ENCODE results near the gene EEFSEC. TPM values are rescaled to one million over a fixed set of nuclear protein-coding genes. Genes with fewer than 3 reads are reported as not detected.

The EEFSEC gene
- total and polyA plus RNA-seq, 2 experiments from 2014 or later, result 26.7 to 47.9 TPM

DNA sequence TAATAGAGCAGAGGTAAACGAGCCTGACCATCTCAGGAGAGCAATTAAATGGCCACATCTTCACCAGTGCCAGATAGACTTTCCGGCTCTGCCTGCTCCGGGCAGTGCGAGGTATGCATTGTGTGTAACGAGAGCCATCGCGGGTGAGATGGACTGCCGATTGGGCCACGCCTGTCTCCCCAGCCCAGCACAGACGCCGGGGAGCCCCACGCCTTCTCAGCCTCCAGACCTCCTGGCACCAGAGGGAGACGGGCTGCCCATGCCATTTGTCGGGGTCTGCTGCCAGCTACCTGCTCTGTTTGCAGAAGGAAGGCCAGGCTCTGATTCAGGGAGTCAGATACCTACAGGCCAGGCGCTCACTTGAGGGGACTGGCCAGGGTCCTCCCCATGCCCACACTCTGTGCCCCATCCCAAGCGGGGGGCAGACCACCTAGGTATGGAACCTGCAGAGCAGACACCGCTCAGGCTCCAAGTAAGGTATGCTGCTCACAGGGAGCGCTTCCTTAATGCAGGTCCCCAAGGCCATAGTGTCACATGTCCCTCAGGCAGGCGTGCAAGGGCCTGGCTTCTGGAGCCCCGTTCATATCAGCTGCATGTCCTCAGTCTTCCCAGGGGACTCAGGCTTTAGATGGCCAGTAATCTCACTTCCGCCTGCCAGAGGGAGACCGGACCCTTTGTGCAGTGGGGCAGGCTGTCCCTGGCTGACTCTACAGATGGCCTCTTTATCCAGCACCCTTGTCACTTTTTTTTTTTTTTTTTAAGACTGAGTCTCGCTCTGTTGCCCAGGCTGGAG, 251.2 kb downstream of the EEFSEC start:
- Histone ChIP-seq H3K27me3 (no peaks in the 10 kb centered on the region), H3K36me3 (no peaks in the 10 kb centered on the region), H3K9me3 (ENCODE audit: low read depth) (no peaks in the 10 kb centered on the region), H3K27ac (no peak overlapping the region), H3K4me1 (ENCODE audit: low read depth) (peaks cover 32% of the 10 kb centered on the region), H3K4me3 (no peak overlapping the region)
- TF ChIP-seq, protein P1, sequence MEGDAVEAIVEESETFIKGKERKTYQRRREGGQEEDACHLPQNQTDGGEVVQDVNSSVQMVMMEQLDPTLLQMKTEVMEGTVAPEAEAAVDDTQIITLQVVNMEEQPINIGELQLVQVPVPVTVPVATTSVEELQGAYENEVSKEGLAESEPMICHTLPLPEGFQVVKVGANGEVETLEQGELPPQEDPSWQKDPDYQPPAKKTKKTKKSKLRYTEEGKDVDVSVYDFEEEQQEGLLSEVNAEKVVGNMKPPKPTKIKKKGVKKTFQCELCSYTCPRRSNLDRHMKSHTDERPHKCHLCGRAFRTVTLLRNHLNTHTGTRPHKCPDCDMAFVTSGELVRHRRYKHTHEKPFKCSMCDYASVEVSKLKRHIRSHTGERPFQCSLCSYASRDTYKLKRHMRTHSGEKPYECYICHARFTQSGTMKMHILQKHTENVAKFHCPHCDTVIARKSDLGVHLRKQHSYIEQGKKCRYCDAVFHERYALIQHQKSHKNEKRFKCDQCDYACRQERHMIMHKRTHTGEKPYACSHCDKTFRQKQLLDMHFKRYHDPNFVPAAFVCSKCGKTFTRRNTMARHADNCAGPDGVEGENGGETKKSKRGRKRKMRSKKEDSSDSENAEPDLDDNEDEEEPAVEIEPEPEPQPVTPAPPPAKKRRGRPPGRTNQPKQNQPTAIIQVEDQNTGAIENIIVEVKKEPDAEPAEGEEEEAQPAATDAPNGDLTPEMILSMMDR (IDR thresholded peaks at IDR 0.05; ENCODE audit: low read depth, low read length), result no peak
- DNase-seq (ENCODE audit: low read depth in 1 of 2, low spot score in 1 of 2), result no peak

DNA sequence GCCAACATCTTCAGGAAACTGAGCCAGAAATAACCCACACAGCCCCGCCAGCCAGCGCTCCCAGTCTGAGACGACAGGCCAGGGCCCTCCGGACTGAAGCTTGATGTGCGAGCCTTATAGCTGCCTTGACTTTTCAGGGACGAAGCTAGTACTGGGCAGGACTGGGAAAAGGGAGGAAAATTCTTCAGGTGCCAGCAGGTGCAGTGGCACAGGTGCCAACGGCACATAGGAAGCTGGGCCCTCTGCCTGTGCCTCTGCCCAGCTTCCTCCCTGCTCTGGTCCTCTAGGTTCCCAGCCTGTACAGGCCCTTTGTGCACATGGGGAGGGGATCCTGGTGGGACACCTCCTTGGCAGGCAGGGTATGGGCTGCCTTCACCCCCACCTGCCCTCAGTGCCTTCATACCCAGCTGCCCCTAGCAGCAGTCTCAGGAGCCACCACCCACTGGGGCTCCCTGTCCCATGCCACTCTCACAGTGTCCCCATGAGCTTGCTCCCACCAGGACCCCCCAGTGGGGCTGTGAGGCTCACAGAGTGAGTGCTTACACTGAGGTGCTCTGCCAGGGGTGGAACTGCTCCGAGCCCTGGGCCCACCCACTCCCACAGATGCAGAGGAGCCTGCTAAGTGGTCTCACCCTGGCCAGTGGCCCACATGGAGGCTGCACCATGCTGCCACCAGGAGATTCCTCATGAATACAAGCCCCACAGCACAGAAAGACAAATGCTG, 252.4 kb downstream of the EEFSEC start:
- H3K4me1 ChIP-seq (ENCODE audit: low read depth), result peaks cover 26% of the 10 kb centered on the region
- no peaks in the 10 kb centered on the region for H3K9me3 ChIP-seq (ENCODE audit: low read depth)
- H3K27me3 ChIP-seq, result no peaks in the 10 kb centered on the region
- DNase-seq (ENCODE audit: low read depth in 1 of 2, low spot score in 1 of 2), result no peak
- TF ChIP-seq, protein P1 (IDR thresholded peaks at IDR 0.05; ENCODE audit: low read depth, low read length), result no peak
- no peak overlapping the region for H3K4me3 ChIP-seq
- no peak overlapping the region for H3K27ac ChIP-seq
- H3K36me3 ChIP-seq, result no peaks in the 10 kb centered on the region

DNA sequence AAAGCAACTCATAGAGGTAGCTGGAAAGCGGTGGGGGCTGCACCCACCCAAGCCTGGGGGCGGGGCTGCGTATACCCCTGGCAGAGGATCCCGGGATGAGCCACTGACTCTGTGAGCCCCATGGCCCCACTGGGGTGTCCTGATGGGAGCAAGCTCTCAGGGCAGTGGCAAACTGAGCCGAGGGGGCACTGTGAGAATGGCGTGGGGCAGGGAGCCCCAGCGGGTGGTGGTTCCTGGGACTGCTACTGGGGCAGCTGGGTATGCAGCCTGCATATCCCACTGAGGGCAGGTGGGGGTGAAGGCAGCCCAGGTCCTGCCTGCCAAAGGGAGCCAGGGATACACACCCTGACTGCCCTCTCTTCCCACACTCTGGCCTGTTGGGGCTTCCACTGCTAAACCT, 254.0 kb downstream of the EEFSEC start:
- Histone ChIP-seq H3K4me1 (ENCODE audit: low read depth) (peaks cover 31% of the 10 kb centered on the region), H3K9me3 (ENCODE audit: low read depth) (no peaks in the 10 kb centered on the region), H3K27me3 (no peaks in the 10 kb centered on the region), H3K36me3 (no peaks in the 10 kb centered on the region), H3K4me3 (no peak overlapping the region), H3K27ac (no peak overlapping the region)
- TF ChIP-seq, protein P1 (IDR thresholded peaks at IDR 0.05; ENCODE audit: low read depth, low read length), result no peak
- no peak for DNase-seq (ENCODE audit: low read depth in 1 of 2, low spot score in 1 of 2)

- Histone ChIP-seq H3K4me3 (no peak overlapping the region), H3K27me3 (no peaks in the 10 kb centered on the region), H3K4me1 (ENCODE audit: low read depth) (peaks cover 31% of the 10 kb centered on the region), H3K27ac (no peak overlapping the region), H3K9me3 (ENCODE audit: low read depth) (no peaks in the 10 kb centered on the region), H3K36me3 (no peaks in the 10 kb centered on the region)
- no peak for DNase-seq (ENCODE audit: low read depth in 1 of 2, low spot score in 1 of 2)
- TF ChIP-seq, protein P1 (IDR thresholded peaks at IDR 0.05; ENCODE audit: low read depth, low read length), result no peak
Observed at GRCh38 chr3:128408012-128408692, 254.9 kb downstream of the EEFSEC start.

- H3K4me1 ChIP-seq (ENCODE audit: low read depth), result peaks cover 30% of the 10 kb centered on the region
- TF ChIP-seq, protein P1 (IDR thresholded peaks at IDR 0.05; ENCODE audit: low read depth, low read length), result no peak
- H3K9me3 ChIP-seq (ENCODE audit: low read depth), result no peaks in the 10 kb centered on the region
- H3K27me3 ChIP-seq, result no peaks in the 10 kb centered on the region
- H3K36me3 ChIP-seq, result no peaks in the 10 kb centered on the region
- no peak overlapping the region for H3K27ac ChIP-seq
- H3K4me3 ChIP-seq, result no peak overlapping the region
- DNase-seq (ENCODE audit: low read depth in 1 of 2, low spot score in 1 of 2), result no peak
Observed at GRCh38 chr3:128408693-128409623, 255.7 kb downstream of the EEFSEC start.

Data from cardiac muscle cell (in vitro differentiated cells and primary cell).